GM21515 (cell line): Measurements from ENCODE around the gene FAM184B.

ENCODE experiments used
- ATAC-seq: cut with Tn5 transposase; IDR thresholded peaks from one replicate; pipeline ENCODE4 v1.9.1; 2021; ENCODE audit not compliant: unreplicated experiment

Gene FAM184B

GRCh38 chr4:17646693-17647092 lies 134.7 kb downstream of the FAM184B start:
- ATAC-seq, result no peak

GRCh38 chr4:17642398-17642783 lies 139.0 kb downstream of the FAM184B start:
- no peak for ATAC-seq

- ATAC-seq, result no peak
Observed at GRCh38 chr4:17639136-17639535, 142.3 kb downstream of the FAM184B start.

- peak; percentile 91 for ATAC-seq
Observed at GRCh38 chr4:17636696-17637622, 144.5 kb downstream of the FAM184B start.

- no peak for ATAC-seq
Observed at GRCh38 chr4:17636341-17636695, 145.1 kb downstream of the FAM184B start.

GRCh38 chr4:17635056-17635455 lies 146.4 kb downstream of the FAM184B start:
- no peak for ATAC-seq

GRCh38 chr4:17633600-17633999 lies 147.8 kb downstream of the FAM184B start:
- no peak for ATAC-seq

- ATAC-seq, result no peak
Observed at GRCh38 chr4:17630228-17630627, 151.2 kb downstream of the FAM184B start.

- no peak for ATAC-seq
Observed at GRCh38 chr4:17624821-17625220, 156.6 kb downstream of the FAM184B start.

GRCh38 chr4:17623451-17624001 lies 157.9 kb downstream of the FAM184B start:
- no peak for ATAC-seq

GRCh38 chr4:17619416-17620105 lies 161.9 kb downstream of the FAM184B start:
- ATAC-seq, result no peak

GRCh38 chr4:17618926-17619325 lies 162.5 kb downstream of the FAM184B start:
- no peak for ATAC-seq

GRCh38 chr4:17616283-17616682 lies 165.1 kb downstream of the FAM184B start:
- no peak for ATAC-seq

GRCh38 chr4:17614416-17615299 lies 166.8 kb downstream of the FAM184B start, which contains the start of gene MED28:
Gene MED28 (plus strand): TSS chr4:17614641. CDS start chr4:17614655, 14 bp downstream.
- ATAC-seq, result peak; percentile 95

GRCh38 chr4:17613761-17614415 lies 167.5 kb downstream of the FAM184B start:
- peak; percentile 47 for ATAC-seq

- ATAC-seq, result no peak
Observed at GRCh38 chr4:17605236-17605635, 176.2 kb downstream of the FAM184B start.

GRCh38 chr4:17599826-17600225 lies 181.6 kb downstream of the FAM184B start:
- no peak for ATAC-seq

- ATAC-seq, result no peak
Observed at GRCh38 chr4:17597517-17597916, 183.9 kb downstream of the FAM184B start.

GRCh38 chr4:17595471-17596005 lies 185.9 kb downstream of the FAM184B start:
- ATAC-seq, result peak; percentile 84

GRCh38 chr4:17589355-17589754 lies 192.1 kb downstream of the FAM184B start:
- no peak for ATAC-seq
